SIG-M5 treated with dmso at 0.1 percent for 504 hours (cell line): Measurements from ENCODE around the gene OBSCN.

ENCODE experiments used
- DNase-seq: peaks from one replicate; lab custom pipeline; 2025; ENCODE audit not compliant: unreplicated experiment; lab: John Stamatoyannopoulos, UW

The OBSCN gene

GRCh38 chr1:228274452-228275178 lies 66.8 kb downstream of the OBSCN start:
- DNase-seq = no peak

- DNase-seq = no peak
These were observed 67.3 kb downstream of the OBSCN start for GRCh38 chr1:228275179-228275429.

GRCh38 chr1:228275430-228276173 lies 67.8 kb downstream of the OBSCN start:
- DNase-seq = peak; percentile 87

- no peak for DNase-seq
These were observed 68.5 kb downstream of the OBSCN start for GRCh38 chr1:228276174-228276831.

GRCh38 chr1:228276901-228277490 lies 69.2 kb downstream of the OBSCN start:
- DNase-seq = no peak

- no peak for DNase-seq
These were observed 69.9 kb downstream of the OBSCN start for GRCh38 chr1:228277491-228278431.

GRCh38 chr1:228278432-228278941 lies 70.6 kb downstream of the OBSCN start:
- no peak for DNase-seq

GRCh38 chr1:228279011-228279721 lies 71.3 kb downstream of the OBSCN start:
- no peak for DNase-seq

GRCh38 chr1:228279722-228280105 lies 71.9 kb downstream of the OBSCN start:
- DNase-seq = no peak

- no peak for DNase-seq
These were observed 72.5 kb downstream of the OBSCN start for GRCh38 chr1:228280106-228280901.

- DNase-seq = no peak
These were observed 73.2 kb downstream of the OBSCN start for GRCh38 chr1:228280961-228281591.

- no peak for DNase-seq
These were observed 73.9 kb downstream of the OBSCN start for GRCh38 chr1:228281631-228282328.

GRCh38 chr1:228282329-228283042 lies 74.6 kb downstream of the OBSCN start:
- DNase-seq = no peak

- no peak for DNase-seq
These were observed 75.2 kb downstream of the OBSCN start for GRCh38 chr1:228283043-228283371.

GRCh38 chr1:228283476-228284147 lies 75.8 kb downstream of the OBSCN start:
- DNase-seq = no peak

- no peak for DNase-seq
These were observed 76.3 kb downstream of the OBSCN start for GRCh38 chr1:228284148-228284495.

GRCh38 chr1:228284521-228284920 lies 76.7 kb downstream of the OBSCN start:
- no peak for DNase-seq
